ENCODE data around the gene NQO1.
"Not testable (repeated sequence)": the region's sequence is repeated elsewhere in the genome, so short reads cannot be mapped to it uniquely, and the experiment has no call there.

Gene NQO1

DNA sequence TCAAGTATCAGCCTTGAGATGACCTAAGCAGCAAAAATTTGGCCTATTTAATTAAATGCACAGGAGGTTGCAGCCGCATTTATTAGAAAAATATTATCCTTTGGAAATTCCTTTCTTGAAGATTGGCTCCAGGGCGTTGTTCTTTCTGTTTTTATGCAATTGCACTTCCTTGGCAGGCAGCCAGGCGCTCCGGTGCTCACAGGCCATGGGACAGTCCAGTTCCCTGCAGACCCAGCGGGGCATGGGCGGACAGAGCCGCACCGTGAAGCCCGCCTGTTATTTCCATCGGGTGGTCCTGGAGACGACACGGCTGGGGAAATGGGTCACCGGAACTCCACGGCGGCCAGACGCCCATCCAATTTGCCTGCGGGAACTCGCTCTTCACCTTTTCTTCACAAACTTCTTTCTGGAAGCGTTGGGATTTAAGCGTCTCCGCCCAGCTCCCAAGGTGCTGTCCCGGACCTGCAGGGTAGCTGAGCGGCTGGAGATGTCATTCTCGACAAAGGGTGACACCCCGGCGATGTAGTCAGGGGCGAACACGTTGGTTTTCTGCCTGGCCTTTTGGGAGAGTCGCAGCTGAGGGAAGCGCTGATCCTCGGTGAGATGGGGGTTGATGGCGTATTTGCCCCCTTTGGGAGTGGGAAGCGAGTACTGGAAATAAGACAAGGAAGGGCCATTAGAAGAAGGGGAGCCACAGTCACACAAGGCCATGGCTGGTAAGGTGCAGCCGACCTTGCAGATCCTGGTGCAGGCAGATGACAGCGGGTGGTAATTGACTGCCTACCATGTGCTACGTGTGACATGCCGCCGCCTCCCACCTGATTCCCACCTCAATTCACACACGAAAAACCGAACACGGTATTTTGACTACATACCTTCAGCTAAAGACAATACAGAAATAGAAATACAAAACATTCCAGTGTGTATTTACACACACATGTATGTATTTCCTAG lies 15.9 kb upstream of the NQO1 start:
- no peak for DNase-seq

DNA sequence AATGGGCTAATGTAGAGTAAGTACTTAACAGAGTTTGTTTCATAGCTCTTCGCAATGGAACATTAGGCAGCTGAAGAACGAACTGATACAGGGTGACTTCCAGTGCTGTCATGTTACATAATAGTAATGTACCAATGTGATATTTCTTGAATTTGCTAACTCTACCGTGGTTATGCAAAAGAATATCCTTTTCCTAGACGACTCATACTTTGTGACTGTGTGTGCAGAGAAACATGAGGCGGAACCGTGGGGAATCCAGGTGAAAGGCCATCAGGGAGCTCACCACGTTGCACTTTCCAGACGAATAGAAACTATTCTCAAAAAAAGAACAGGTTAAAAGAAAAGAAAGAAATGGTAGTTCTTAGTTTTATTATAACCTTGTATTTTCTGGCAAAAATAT lies 15.2 kb upstream of the NQO1 start:
- DNase-seq = no peak

DNA sequence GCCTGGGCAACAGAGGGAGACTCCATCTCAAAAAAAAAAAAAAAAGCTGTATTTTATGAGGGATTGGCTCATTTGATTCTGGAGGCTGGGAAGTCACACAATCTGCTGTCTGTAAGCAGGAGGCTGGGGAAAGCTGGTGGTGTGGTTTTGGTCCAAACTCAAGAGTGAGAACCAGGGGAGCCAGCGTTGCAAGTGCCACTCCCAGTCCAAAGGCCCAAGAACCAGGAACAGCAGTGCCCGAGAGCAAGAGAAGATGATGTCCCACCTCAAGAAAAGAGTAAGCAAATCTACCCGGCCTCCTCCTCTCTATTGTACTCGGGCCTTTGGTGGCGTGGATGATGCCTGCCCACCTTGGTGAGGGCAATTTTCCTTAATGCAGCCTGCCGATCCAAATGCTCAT lies 5.7 kb upstream of the NQO1 start:
- DNase-seq = no peak

DNA sequence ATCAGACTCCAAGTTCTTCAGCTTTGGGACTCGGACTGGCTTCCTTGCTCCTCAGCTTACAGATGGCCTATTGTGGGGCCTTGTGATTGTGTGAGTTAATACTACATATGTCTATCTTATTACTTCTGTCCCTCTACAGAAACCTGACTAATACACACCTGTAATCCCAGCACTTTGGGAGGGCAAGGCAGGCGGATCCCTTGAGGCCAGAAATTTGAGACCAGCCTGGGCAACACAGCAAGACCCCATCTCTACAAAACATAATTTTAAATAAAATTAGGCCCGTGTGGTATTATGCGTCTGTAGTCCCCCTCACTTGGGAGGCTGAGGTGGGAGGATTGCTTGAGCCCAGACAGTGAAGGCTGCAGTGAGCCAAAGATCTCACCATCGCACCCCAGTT lies 4.9 kb upstream of the NQO1 start:
- DNase-seq = not testable (repeated sequence)

DNA sequence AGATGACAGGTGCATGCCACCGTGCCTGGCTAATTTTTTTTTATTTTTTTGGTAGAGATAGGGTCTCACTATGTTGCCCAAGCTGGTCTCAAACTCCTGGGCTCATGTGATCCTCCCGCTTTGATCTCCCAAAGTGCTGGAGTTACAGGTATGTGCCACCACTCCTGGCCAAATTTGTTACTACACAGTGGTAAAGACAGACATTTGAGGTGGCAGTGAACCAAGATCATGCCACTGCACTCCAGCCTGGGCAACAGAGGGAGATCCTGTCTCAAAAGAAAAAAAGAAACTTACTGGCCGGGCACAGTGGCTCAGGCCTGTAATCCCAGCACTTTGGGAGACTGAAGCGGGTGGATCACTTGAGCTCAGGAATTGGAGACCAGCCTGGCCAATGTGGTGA lies 2.7 kb upstream of the NQO1 start:
- not testable (repeated sequence) for DNase-seq

DNA sequence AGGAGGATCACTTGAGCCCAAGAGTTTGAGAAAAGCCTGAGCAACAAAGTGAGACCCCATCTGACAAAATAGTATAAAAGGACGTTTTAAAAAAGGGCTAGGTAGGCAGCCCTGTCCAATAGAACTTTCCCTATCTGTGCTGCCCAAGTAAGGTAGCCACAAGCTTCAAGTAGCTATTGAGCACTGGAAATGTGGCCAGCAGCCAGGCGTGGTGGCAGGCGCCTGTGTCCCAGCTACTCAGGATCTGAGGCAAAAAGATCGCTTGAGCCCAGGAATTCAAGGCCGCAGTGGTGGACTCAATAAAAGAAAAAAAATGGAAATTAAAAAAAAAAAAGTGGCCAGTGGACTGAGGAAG lies 1.5 kb upstream of the NQO1 start:
- DNase-seq = no peak

DNA sequence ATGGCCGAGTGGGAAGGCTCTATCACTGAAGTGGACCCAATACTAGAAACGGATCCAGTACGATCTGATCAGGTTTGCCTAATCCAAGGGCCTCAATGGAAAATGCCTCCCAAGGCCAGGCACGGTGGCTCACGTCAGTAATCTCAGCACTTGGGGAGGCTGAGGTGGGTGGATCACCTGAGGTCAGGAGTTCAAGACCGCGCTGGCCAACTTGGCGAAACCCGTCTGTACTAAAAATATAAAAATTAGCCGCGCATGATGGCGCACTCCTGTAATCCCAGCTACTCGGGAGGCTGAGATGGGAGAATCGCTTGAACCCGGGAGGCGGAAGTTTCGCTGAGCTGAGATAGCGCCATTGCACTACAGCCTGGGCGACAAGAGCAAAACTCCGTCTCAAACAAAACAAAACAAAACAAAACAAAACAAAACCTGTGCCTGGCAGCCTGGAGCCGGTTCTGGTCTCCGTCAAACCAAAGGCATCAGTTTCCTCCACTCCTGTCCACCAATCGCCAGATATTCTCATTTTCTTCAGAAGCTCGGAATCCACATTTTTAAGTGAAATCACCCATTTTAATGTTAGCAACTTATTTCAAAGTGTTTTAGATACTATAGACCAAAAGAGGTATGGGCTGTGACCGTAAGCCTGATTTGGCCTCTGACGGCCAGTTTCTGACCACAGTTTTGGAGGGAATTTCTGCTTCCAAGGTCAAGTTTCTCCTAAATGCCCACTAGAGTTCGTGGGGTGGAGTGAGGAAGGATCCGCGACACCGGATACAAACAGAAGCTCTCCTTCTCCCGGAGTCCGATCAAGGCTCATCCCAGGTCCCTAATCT lies 664 bp downstream of the NQO1 start:
- DNase-seq = no peak

DNA sequence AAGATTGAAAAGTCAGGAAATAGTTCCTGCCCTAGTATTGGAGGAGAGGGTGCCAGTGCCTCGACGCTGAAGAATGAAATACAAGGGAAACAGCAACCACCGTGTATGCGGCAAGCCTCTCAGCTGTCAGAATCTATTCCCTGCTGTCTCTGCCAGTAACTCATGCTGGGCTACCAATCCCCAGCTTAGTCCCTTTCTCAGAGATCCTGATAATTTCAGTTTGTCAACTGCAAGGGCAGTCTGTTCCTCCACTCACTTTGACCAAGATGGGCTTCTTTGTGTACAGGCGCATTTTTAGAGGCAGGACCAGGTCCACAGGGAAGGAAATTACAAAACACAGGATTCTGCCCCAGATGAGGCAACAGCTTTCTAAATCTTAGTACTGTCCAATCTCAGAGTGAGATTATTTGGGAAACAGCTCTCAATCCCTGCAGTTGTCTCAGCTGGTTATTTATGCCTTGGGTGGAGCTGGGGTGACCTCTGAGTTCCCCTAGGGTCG lies 1.3 kb downstream of the NQO1 start:
- DNase-seq = no peak

DNA sequence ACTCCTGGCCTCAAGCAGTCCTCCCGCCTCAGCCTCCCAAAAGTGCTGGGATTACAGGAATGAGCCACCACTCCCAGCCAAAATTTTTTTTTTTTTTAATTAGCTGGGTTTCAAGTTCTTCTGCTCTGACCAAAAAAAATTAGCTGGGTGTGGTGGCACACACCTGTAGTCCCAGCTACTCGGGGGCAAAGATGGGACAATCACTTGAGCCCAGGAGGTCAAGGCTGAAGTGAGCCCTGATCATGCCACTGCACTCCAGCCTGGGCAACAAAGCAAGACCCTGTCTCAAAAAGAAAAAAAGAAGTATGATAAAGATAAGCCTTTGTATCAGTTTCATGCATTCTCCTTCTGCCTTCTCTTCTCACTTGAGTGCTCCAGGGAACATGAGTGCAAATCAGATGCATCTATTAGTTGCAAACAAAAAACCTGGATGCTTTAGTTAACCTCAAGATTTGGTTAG lies 1.9 kb downstream of the NQO1 start:
- no peak for DNase-seq

DNA sequence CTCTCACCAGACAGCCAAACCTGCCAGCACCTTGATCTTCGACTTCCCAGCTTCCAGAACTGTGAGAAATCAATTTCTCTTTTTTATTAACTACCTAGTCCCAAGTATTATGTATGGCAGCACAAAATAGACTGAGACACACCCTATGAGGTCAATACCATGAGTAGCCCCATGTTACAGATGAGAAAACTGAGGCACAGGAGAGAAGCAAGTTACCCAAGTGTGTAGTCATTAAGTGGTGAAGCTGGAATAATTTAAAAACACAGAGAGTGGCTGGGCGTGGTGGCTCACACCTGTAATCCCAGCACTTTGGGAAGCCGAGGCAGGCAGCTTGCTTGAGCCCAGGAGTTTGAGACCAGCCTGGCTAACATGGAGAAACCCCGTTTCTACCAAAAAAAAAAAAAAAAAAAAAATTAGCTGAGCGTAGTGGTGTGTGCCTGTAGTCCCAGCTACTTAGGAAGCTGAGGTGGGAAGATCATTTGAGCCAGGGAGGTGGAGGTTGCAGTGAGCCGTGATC lies 4.9 kb downstream of the NQO1 start:
- no peak for DNase-seq

DNA sequence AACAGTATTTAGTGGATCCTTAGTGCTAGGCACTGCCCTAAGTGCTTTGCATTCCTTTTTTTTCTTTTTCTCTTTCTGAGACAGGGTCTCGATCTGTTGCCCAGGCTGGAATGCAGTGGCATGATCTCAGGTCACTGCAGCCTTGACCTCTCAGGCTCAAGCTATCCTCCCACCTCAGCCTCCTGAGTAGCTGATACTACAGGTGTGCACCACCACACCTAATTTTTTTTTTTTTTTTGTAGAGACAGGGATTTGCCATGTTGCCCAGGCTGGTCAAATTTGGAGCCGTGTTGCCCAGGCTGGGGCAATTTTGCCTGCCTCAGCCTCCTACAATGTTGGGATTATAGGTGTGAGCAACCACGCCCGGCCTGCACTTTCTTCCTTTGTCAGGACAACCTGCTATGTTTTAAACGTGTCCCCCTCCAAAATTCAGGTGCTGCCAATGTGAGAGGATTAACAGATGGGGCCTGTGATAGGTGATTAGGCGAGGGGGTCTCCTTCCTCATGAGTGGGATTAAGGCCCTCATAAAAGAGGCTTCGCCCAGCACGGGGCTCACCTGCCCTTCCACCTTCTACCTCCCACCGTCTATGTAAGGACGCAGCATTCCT lies 5.4 kb downstream of the NQO1 start:
- no peak for DNase-seq

DNA sequence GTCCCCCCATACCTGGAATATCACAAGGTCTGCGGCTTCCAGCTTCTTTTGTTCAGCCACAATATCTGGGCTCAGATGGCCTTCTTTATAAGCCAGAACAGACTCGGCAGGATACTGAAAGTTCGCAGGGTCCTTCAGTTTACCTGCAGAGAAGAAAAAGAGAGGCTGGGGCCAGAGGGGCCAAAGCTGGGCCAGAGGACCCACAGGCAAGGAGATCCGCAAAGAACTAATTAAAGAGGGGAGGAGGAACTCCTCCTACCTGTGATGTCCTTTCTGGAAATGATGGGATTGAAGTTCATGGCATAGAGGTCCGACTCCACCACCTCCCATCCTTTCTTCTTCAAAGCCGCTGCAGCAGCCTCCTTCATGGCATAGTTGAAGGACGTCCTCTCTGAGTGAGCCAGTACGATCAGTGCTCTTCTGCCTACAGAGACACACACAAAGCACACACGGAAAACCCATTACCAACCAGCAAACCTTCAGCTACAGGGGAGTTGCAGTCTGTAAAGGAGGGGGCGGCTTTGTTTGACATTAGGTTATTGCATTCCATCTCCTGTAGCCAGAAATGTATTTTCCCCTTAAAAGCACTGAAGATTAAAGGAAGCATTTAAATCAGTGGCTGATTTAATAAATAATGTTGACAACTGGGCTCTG lies 8.1 kb downstream of the NQO1 start:
- DNase-seq = no peak

DNA sequence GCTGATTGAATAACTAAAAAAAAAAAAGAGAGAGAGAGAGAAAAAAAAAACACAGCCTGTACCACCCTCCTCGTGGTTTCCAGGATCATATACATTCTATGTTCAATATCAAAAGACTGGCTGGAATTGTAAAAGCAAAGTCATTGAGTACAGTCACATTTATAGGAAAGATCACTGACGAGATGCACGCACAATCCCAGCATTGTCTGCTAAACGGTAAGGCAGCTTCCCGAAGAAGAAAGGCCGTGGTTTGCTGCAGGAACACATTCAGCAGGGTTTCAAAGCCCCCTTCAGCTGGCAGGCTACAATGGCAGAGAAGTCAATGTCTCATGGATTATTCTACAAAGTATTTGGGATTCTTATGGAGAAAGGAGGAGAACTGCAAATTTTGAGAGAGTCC lies 9.3 kb downstream of the NQO1 start:
- DNase-seq = no peak

DNA sequence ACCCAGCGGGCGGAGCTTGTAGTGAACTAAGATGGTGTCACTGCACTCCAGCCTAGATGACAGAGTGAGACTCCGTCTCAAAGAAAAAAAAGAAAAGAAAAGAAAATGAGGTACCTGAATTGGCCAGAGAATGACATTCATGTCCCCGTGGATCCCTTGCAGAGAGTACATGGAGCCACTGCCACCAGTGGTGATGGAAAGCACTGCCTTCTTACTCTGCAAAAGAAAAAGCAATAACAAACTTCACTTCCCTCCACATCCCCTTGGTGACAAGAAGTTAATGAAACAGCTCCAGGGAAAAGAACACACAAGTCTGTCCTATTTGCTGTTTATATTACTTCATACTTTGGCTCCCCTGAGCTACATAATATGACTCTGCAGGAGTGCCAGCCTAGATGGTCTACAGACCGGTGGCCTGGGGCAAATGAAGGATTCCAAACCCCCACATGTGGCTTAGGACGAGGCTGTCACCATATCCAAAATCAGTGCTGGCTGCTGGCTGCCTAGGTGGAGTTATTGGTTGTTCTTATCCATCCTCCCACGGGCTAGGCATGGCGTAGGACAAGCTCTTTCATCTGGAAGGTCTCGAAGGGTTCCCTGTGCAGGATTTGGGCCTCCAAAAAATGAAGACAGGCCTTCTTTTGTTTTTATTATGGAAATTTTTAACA lies 13.3 kb downstream of the NQO1 start:
- no peak for DNase-seq

DNA sequence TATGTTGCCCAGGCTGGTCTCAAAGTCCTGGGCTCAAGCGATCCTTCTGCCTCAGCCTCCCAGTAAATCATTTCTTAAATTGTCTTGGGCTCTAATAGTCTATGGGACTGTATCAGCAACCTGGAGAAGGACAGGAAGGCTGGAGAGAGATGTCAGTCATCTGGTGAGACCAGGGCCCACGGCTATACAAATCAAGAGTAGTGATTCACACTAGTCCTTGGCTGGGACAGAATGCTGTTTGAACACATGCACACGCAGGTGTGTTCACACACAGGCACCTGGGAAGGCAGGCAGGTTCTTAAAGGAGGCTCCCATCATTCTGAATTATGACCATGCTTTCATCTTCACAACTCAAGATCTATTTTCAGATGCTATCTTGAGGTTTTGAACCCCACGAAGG lies 14.1 kb downstream of the NQO1 start:
- no peak for DNase-seq

DNA sequence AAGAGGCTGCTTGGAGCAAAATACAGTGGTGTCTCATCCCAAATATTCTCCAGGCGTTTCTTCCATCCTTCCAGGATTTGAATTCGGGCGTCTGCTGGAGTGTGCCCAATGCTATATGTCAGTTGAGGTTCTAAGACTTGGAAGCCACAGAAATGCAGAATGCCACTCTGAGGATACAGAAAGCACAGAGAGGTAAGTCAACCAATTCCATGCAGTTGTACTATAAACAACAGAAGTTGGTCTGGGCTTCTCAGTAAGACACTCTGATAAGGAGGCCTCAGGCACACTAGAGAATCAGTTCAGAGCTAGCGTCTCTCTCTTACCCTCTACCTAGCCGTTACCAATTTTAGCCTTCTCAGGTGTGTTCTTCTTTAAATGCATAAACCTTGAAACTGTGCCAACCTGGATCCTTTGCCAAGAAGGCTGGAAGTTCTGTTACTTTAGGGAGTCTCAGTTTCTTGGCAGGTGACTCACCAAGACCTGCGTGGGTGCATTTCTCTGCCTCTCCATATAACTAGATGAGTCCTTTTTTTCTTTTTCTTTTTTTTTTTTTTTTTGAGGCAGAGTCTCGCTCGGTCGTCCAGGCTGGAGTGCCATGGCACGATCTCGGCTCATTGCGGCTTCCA lies 15.1 kb downstream of the NQO1 start:
- DNase-seq = no peak

DNA sequence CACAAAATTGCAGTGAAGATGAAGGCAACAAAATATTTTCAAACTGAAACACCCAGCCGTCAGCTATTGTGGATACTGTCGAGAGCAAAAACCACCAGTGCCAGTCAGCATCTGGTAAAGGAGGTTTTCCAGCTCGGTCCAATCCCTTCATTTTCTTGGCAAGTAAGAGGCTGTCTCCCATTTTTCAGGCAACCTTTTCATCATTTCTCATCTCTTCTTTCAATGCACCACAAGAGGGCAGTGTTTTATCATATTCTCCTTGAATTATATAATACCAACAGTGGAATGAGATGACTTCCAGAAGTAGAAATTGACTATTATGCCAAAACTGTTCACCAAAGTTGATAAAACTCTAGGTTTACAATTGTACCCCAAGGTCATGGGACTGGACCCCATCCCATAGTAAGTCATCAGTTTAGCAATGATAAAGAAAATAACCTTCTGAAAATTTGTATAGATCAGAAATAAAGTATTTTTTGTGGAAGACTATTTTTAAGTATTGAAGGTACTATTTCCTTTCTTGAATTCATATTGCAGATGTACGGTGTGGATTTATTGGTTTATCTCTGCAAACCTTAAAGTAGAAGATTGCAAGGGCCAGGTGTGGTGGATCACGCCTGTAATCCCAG lies 16.8 kb downstream of the NQO1 start:
- DNase-seq = peak in 2 of 5 experiments; percentile 30 to 58

DNA sequence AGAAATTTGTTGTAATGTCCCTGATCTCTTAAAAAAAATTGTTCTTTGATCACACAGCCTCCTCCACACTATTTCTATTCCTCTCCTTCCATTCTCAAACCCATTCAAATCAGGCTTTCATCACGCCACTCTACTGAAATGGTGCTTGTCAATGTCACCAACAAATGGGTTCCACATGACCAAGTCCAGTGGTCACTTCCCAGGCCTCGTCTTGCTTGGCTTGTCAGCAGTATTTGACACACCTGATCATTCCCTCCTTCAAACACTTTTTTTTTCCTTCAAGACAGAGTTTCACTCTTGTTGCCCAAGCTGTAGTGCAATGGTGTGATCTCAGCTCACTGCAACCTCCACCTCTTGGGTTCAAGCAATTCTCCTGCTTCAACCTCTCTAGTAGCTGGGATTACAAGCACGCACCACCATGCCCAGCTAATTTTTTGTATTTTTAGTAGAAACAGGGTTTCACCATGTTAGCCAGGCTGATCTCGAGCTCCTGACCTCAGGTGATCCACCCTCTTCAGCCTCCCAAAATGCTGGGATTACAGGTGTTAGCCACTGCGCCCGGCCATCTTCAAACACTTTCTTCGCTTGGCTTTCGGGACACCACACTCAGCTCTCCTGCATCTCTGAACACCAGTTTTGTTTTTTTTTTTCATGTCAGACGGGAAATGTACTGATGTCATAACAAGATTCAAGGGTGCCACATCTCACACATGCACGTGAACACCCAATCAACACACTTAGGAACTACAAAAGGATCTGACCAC lies 18.3 kb downstream of the NQO1 start:
- no peak for DNase-seq

DNA sequence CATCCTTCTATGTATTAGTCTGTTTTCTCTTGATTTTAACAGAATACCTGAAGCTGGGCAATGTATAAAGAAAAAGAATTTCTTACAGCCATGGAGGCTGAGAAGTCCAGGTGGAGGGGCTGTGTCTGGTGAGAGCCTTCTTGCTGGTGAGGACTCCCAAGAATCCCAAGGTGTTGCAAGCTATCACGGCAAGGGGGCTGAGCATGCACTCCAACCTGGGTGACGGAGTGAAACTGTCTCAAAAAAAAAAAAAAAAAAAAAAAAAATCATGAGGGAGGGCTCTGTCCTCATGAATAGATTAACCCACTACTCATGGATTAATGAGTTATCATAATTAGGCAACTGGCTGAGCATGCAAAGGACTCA lies 19.4 kb downstream of the NQO1 start:
- DNase-seq = no peak
